ENCODE results near the gene FBXO7.

Gene FBXO7

DNA sequence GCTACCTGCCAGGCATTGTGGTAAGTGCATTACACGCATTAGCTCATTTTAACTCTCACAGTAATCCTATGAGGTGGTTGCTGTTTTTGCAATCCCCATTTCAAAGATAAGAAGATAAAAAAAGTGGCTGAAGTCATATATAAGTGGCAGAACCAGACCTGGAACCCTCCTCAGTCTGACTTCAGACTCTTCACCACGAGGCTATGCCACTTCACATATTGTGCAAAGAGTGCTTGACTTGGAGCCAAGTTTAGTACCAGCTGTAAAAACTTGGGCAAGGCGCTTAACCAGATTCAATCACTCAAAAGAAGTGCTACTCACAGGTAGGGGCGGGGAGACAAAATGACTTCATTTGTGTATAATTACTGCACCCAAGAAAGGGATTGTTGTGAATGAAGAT is 25.6 kb upstream of the FBXO7 start:
- Histone ChIP-seq H2BK15ac (replicated peaks; ENCODE audit: low read depth) (no peak overlapping the region), H3K9ac (ENCODE audit: low read length) (no peak overlapping the region), H3K23ac (ENCODE audit: low read length) (no peak overlapping the region), H3K36me3 (ENCODE audit: control insufficient read depth, insufficient read depth, low read length) (no peaks in the 10 kb centered on the region), H3K18ac (ENCODE audit: low read length) (no peak overlapping the region), H3K56ac (ENCODE audit: low read length) (no peak overlapping the region), H3K79me1 (ENCODE audit: low read length) (no peaks in the 10 kb centered on the region), H3K4me2 (ENCODE audit: low read length) (no peak overlapping the region), H3K4me1 (ENCODE audit: control insufficient read depth, low read depth, low read length) (no peaks in the 10 kb centered on the region), H3K27ac (ENCODE audit: low read depth, low read length) (no peak overlapping the region), H3K4me3 (ENCODE audit: low read length) (no peak overlapping the region), H3K27me3 (ENCODE audit: insufficient read depth, low read length, poor library complexity) (peaks cover 1% of the 10 kb centered on the region), H4K8ac (ENCODE audit: low read depth, low read length) (no peak overlapping the region), H2AK5ac (ENCODE audit: low read length) (no peak overlapping the region), H3K79me2 (ENCODE audit: control insufficient read depth, insufficient read depth, low read length) (no peaks in the 10 kb centered on the region), H3K4ac (ENCODE audit: low read depth, low read length) (no peak overlapping the region), H4K5ac (ENCODE audit: low read length) (no peak overlapping the region), H2BK120ac (ENCODE audit: low read depth, low read length) (no peak overlapping the region), H2BK5ac (ENCODE audit: low read length) (no peak overlapping the region)
- DNase-seq = no peak
- WGBS (ENCODE audit: extremely low coverage, insufficient coverage, low lambda C conversion rate) = no CpG with 5 or more reads among the region's 4 CpGs

GRCh38 chr22:32457031-32457430 is 17.6 kb upstream of the FBXO7 start:
- Histone ChIP-seq H3K4me1 (ENCODE audit: control insufficient read depth, low read depth, low read length) (no peaks in the 10 kb centered on the region), H3K23ac (ENCODE audit: low read length) (no peak overlapping the region), H2BK120ac (ENCODE audit: low read depth, low read length) (no peak overlapping the region), H2BK5ac (ENCODE audit: low read length) (no peak overlapping the region), H3K4ac (ENCODE audit: low read depth, low read length) (no peak overlapping the region), H2BK15ac (replicated peaks; ENCODE audit: low read depth) (no peak overlapping the region), H3K4me2 (ENCODE audit: low read length) (no peak overlapping the region), H4K8ac (ENCODE audit: low read depth, low read length) (no peak overlapping the region), H3K4me3 (ENCODE audit: low read length) (no peak overlapping the region), H3K18ac (ENCODE audit: low read length) (no peak overlapping the region), H3K56ac (ENCODE audit: low read length) (no peak overlapping the region), H3K9ac (ENCODE audit: low read length) (no peak overlapping the region), H3K79me1 (ENCODE audit: low read length) (no peaks in the 10 kb centered on the region), H3K79me2 (ENCODE audit: control insufficient read depth, insufficient read depth, low read length) (no peaks in the 10 kb centered on the region), H3K27ac (ENCODE audit: low read depth, low read length) (no peak overlapping the region), H4K5ac (ENCODE audit: low read length) (no peak overlapping the region), H3K36me3 (ENCODE audit: control insufficient read depth, insufficient read depth, low read length) (no peaks in the 10 kb centered on the region), H2AK5ac (ENCODE audit: low read length) (no peak overlapping the region), H3K27me3 (ENCODE audit: insufficient read depth, low read length, poor library complexity) (peaks cover 1% of the 10 kb centered on the region)
- DNase-seq = no peak
- no CpG with 5 or more reads among the region's 4 CpGs for WGBS (ENCODE audit: extremely low coverage, insufficient coverage, low lambda C conversion rate)

DNA sequence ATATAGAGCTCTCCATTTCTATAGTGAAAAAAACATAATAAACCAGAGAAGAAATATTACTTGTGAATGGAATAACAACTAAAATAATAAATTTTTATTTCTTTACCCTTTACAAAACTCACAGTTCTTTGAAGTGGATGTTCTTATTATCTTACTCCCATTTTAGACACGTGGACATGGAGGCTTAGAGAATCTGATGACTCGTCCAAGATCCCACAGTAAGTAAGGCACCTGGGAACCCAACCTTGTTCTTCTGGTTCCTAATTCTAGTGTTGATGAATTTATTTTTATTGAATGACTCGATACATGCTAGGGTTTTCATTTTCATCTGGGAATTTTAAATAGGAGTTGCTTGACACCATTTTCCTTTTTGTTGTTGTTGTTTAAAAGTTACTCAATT is 12.2 kb upstream of the FBXO7 start:
- H3K79me2 ChIP-seq (ENCODE audit: control insufficient read depth, insufficient read depth, low read length) = no peaks in the 10 kb centered on the region
- no peak overlapping the region for H2BK5ac ChIP-seq (ENCODE audit: low read length)
- H3K36me3 ChIP-seq (ENCODE audit: control insufficient read depth, insufficient read depth, low read length) = no peaks in the 10 kb centered on the region
- no peak overlapping the region for H4K5ac ChIP-seq (ENCODE audit: low read length)
- H3K79me1 ChIP-seq (ENCODE audit: low read length) = no peaks in the 10 kb centered on the region
- WGBS (ENCODE audit: extremely low coverage, insufficient coverage, low lambda C conversion rate) = no CpG with 5 or more reads among the region's 3 CpGs
- no peak overlapping the region for H3K4ac ChIP-seq (ENCODE audit: low read depth, low read length)
- H3K4me2 ChIP-seq (ENCODE audit: low read length) = no peak overlapping the region
- no peaks in the 10 kb centered on the region for H3K27me3 ChIP-seq (ENCODE audit: insufficient read depth, low read length, poor library complexity)
- H4K8ac ChIP-seq (ENCODE audit: low read depth, low read length) = no peak overlapping the region
- no peak overlapping the region for H3K27ac ChIP-seq (ENCODE audit: low read depth, low read length)
- no peak overlapping the region for H3K4me3 ChIP-seq (ENCODE audit: low read length)
- H3K4me1 ChIP-seq (ENCODE audit: control insufficient read depth, low read depth, low read length) = no peaks in the 10 kb centered on the region
- no peak overlapping the region for H3K18ac ChIP-seq (ENCODE audit: low read length)
- no peak overlapping the region for H3K23ac ChIP-seq (ENCODE audit: low read length)
- no peak for DNase-seq
- H2AK5ac ChIP-seq (ENCODE audit: low read length) = no peak overlapping the region
- H2BK120ac ChIP-seq (ENCODE audit: low read depth, low read length) = no peak overlapping the region
- no peak overlapping the region for H3K56ac ChIP-seq (ENCODE audit: low read length)
- H2BK15ac ChIP-seq (replicated peaks; ENCODE audit: low read depth) = no peak overlapping the region
- no peak overlapping the region for H3K9ac ChIP-seq (ENCODE audit: low read length)

DNA sequence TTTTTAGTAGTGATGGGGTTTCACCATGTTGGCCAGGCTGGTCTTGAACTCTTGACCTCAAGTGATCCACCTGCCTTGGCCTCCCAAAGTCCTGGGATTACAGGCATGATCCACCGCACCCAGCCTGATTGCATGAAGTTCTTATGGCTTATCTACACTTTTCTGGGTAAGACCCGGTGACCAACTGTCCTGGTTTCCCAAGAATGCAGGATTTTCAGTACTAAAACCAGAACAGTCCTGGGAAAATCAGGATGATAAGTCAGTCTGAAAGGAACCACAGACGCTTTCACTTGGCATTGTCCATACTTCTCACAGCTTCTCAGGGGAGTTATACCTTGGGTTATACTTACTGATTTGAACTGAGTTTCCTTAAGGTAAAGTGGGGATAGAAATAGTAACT is 8.9 kb upstream of the FBXO7 start:
- DNase-seq = no peak
- H3K4ac ChIP-seq (ENCODE audit: low read depth, low read length) = no peak overlapping the region
- no peak overlapping the region for H3K56ac ChIP-seq (ENCODE audit: low read length)
- no peaks in the 10 kb centered on the region for H3K27me3 ChIP-seq (ENCODE audit: insufficient read depth, low read length, poor library complexity)
- no peak overlapping the region for H2BK120ac ChIP-seq (ENCODE audit: low read depth, low read length)
- H4K5ac ChIP-seq (ENCODE audit: low read length) = no peak overlapping the region
- H3K36me3 ChIP-seq (ENCODE audit: control insufficient read depth, insufficient read depth, low read length) = no peaks in the 10 kb centered on the region
- no peak overlapping the region for H3K4me3 ChIP-seq (ENCODE audit: low read length)
- no CpG with 5 or more reads among the region's 3 CpGs for WGBS (ENCODE audit: extremely low coverage, insufficient coverage, low lambda C conversion rate)
- no peak overlapping the region for H3K4me2 ChIP-seq (ENCODE audit: low read length)
- H3K18ac ChIP-seq (ENCODE audit: low read length) = no peak overlapping the region
- no peak overlapping the region for H3K27ac ChIP-seq (ENCODE audit: low read depth, low read length)
- no peak overlapping the region for H3K9ac ChIP-seq (ENCODE audit: low read length)
- H2AK5ac ChIP-seq (ENCODE audit: low read length) = no peak overlapping the region
- H3K79me1 ChIP-seq (ENCODE audit: low read length) = no peaks in the 10 kb centered on the region
- H3K4me1 ChIP-seq (ENCODE audit: control insufficient read depth, low read depth, low read length) = no peaks in the 10 kb centered on the region
- H2BK5ac ChIP-seq (ENCODE audit: low read length) = no peak overlapping the region
- no peak overlapping the region for H3K23ac ChIP-seq (ENCODE audit: low read length)
- no peak overlapping the region for H4K8ac ChIP-seq (ENCODE audit: low read depth, low read length)
- no peaks in the 10 kb centered on the region for H3K79me2 ChIP-seq (ENCODE audit: control insufficient read depth, insufficient read depth, low read length)
- no peak overlapping the region for H2BK15ac ChIP-seq (replicated peaks; ENCODE audit: low read depth)

- Histone ChIP-seq H3K18ac (ENCODE audit: low read length) (no peak overlapping the region), H2BK5ac (ENCODE audit: low read length) (no peak overlapping the region), H3K56ac (ENCODE audit: low read length) (no peak overlapping the region), H3K27me3 (ENCODE audit: insufficient read depth, low read length, poor library complexity) (no peaks in the 10 kb centered on the region), H3K36me3 (ENCODE audit: control insufficient read depth, insufficient read depth, low read length) (no peaks in the 10 kb centered on the region), H3K23ac (ENCODE audit: low read length) (no peak overlapping the region), H4K5ac (ENCODE audit: low read length) (no peak overlapping the region), H2BK15ac (replicated peaks; ENCODE audit: low read depth) (no peak overlapping the region), H3K79me1 (ENCODE audit: low read length) (no peaks in the 10 kb centered on the region), H3K4me2 (ENCODE audit: low read length) (no peak overlapping the region), H3K79me2 (ENCODE audit: control insufficient read depth, insufficient read depth, low read length) (no peaks in the 10 kb centered on the region), H4K8ac (ENCODE audit: low read depth, low read length) (no peak overlapping the region), H3K4ac (ENCODE audit: low read depth, low read length) (no peak overlapping the region), H2AK5ac (ENCODE audit: low read length) (no peak overlapping the region), H3K27ac (ENCODE audit: low read depth, low read length) (no peak overlapping the region), H3K4me3 (ENCODE audit: low read length) (no peak overlapping the region), H3K9ac (ENCODE audit: low read length) (no peak overlapping the region), H3K4me1 (ENCODE audit: control insufficient read depth, low read depth, low read length) (no peaks in the 10 kb centered on the region), H2BK120ac (ENCODE audit: low read depth, low read length) (no peak overlapping the region)
- DNase-seq = no peak
- WGBS (ENCODE audit: extremely low coverage, insufficient coverage, low lambda C conversion rate) = no CpG with 5 or more reads among the region's 8 CpGs
Measured at GRCh38 chr22:32466496-32466895, 8.1 kb upstream of the FBXO7 start.

DNA sequence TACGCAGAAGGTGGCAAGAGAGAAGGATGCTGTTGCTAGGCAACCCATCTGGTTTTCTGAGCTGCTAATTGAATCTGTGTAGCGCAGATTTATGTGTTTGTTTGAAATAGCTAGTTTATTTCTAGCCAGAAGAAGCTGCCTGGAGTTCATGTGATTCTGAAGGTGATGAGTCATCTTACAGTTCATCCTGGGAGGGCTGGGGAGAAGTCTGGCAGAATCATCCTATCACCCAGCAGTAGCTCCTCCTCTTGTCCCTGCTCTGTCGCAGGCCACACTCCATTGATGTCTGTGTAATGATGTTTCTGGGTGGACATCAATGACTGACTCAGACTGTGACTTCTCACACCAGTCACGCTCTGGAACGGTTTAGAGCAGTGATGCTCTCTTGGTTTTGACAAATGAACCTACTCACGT is 4.8 kb upstream of the FBXO7 start:
- Histone ChIP-seq H3K4me2 (ENCODE audit: low read length) (no peak overlapping the region), H4K5ac (ENCODE audit: low read length) (no peak overlapping the region), H3K27ac (ENCODE audit: low read depth, low read length) (no peak overlapping the region), H3K4me3 (ENCODE audit: low read length) (no peak overlapping the region), H2BK120ac (ENCODE audit: low read depth, low read length) (no peak overlapping the region), H3K18ac (ENCODE audit: low read length) (no peak overlapping the region), H3K79me1 (ENCODE audit: low read length) (no peaks in the 10 kb centered on the region), H2BK5ac (ENCODE audit: low read length) (no peak overlapping the region), H3K4ac (ENCODE audit: low read depth, low read length) (no peak overlapping the region), H2AK5ac (ENCODE audit: low read length) (no peak overlapping the region), H3K79me2 (ENCODE audit: control insufficient read depth, insufficient read depth, low read length) (no peaks in the 10 kb centered on the region), H2BK15ac (replicated peaks; ENCODE audit: low read depth) (no peak overlapping the region), H3K23ac (ENCODE audit: low read length) (no peak overlapping the region), H4K8ac (ENCODE audit: low read depth, low read length) (no peak overlapping the region), H3K56ac (ENCODE audit: low read length) (no peak overlapping the region), H3K4me1 (ENCODE audit: control insufficient read depth, low read depth, low read length) (no peaks in the 10 kb centered on the region), H3K27me3 (ENCODE audit: insufficient read depth, low read length, poor library complexity) (no peaks in the 10 kb centered on the region), H3K36me3 (ENCODE audit: control insufficient read depth, insufficient read depth, low read length) (no peaks in the 10 kb centered on the region), H3K9ac (ENCODE audit: low read length) (no peak overlapping the region)
- DNase-seq = peak; percentile 45
- no CpG with 5 or more reads among the region's 6 CpGs for WGBS (ENCODE audit: extremely low coverage, insufficient coverage, low lambda C conversion rate)
